ENCODE data around the gene MOSPD3. TPM values are rescaled to one million over a fixed set of nuclear protein-coding genes. Genes with fewer than 3 reads are reported as not detected.

MOSPD3 gene
- total and polyA plus RNA-seq, 2 of the 13 experiments (the other 11 are each of a cell fraction or from before 2014, with no cell fraction given): 7.6 to 8.8 TPM

GRCh38 chr7:100642534-100642907 lies 30.2 kb downstream of the MOSPD3 start (continued):
- TF ChIP-seq SKIL (CRISPR knock-in tag; IDR thresholded peaks at IDR 0.05; ENCODE audit: borderline replicate concordance): no peak
- TF ChIP-seq CHD4 (IDR thresholded peaks at IDR 0.05; ENCODE audit: borderline replicate concordance, low read length): no peak
- no peak for TF ChIP-seq MTF2 (CRISPR knock-in tag; IDR thresholded peaks at IDR 0.05; ENCODE audit: borderline replicate concordance)
- no peak for TF ChIP-seq ZNF484 (CRISPR knock-in tag; IDR thresholded peaks at IDR 0.05; ENCODE audit: borderline replicate concordance, low read depth)
- TF ChIP-seq ZNF34 (CRISPR knock-in tag; IDR thresholded peaks at IDR 0.05; ENCODE audit: borderline replicate concordance): no peak
- TF ChIP-seq ZBTB10 (CRISPR knock-in tag; IDR thresholded peaks at IDR 0.05; ENCODE audit: borderline replicate concordance): peak; percentile 89
- no peak for TF ChIP-seq ZNF142 (CRISPR knock-in tag; IDR thresholded peaks at IDR 0.05)
- no peak for TF ChIP-seq HOXA5 (CRISPR knock-in tag; IDR thresholded peaks at IDR 0.05)
- TF ChIP-seq ZNF629 (CRISPR knock-in tag; conservative IDR thresholded peaks at IDR 0.05): no peak
- 0 out of 2 replicates have a peak, but pooled peaks have one; percentile 38 for TF ChIP-seq ZBTB7A (CRISPR knock-in tag; IDR thresholded peaks at IDR 0.05)
- TF ChIP-seq TCF7 (IDR thresholded peaks at IDR 0.05; ENCODE audit: low read depth): no peak
- TF ChIP-seq NFRKB (IDR thresholded peaks at IDR 0.05): no peak
- no peak for TF ChIP-seq ZBTB1 (CRISPR knock-in tag; IDR thresholded peaks at IDR 0.05; ENCODE audit: borderline replicate concordance)
- no peak for TF ChIP-seq ARNT (IDR thresholded peaks at IDR 0.05)
- no peak for TF ChIP-seq ZNF256 (CRISPR knock-in tag; conservative IDR thresholded peaks at IDR 0.05)
- no peak for TF ChIP-seq ZNF605 (CRISPR knock-in tag; IDR thresholded peaks at IDR 0.05)
- no peak for TF ChIP-seq CREBL2 (CRISPR knock-in tag; IDR thresholded peaks at IDR 0.05; ENCODE audit: borderline replicate concordance)
- TF ChIP-seq JDP2 (CRISPR knock-in tag; IDR thresholded peaks at IDR 0.05; ENCODE audit: borderline replicate concordance): no peak
- TF ChIP-seq TBL1XR1 (IDR thresholded peaks at IDR 0.05; ENCODE audit: borderline replicate concordance, low read length, partially characterized antibody): no peak
- no peak for TF ChIP-seq ZBTB8A (CRISPR knock-in tag; IDR thresholded peaks at IDR 0.05; ENCODE audit: borderline replicate concordance, low read depth)
